H1 (cell line): ENCODE data around the gene TSFM. TPM values are rescaled to one million over a fixed set of nuclear protein-coding genes. Genes with fewer than 3 reads are reported as not detected.

Source experiments
- CHD7 ChIP-seq: fragments of 300-600 bp; sonication (generic); IDR thresholded peaks from 2 replicates; pipeline ENCODE4 v1.7.1; 2012; ENCODE audit warnings: low read length, moderate library complexity, mild to moderate bottlenecking, inconsistent platforms; ENCODE audit not compliant: insufficient replicate concordance
- CTCF ChIP-seq, 3 experiments: IDR thresholded peaks; 1 replicate in 2 of 3; 2 replicates in 1 of 3; pipeline versions ENCODE4 v1.5.1 to v1.6.1; 2011; ENCODE audit warnings: low read length in 3 of 3, mild to moderate bottlenecking in 3 of 3, inconsistent platforms in 2 of 3, low read depth in 1 of 3, moderate library complexity in 1 of 3; ENCODE audit not compliant: insufficient read depth in 1 of 3; ENCODE audit errors: control extremely low read depth in 1 of 3
- MAFK ChIP-seq: IDR thresholded peaks from 2 replicates; pipeline ENCODE4 v1.6.1; 2012; ENCODE audit warnings: low read depth, mild to moderate bottlenecking, improper control_type of control experiment, low read length
- RXRA ChIP-seq: IDR thresholded peaks from 2 replicates; pipeline ENCODE4 v1.6.1; 2011; ENCODE audit warnings: low read depth, mild to moderate bottlenecking, low read length, moderate library complexity; ENCODE audit not compliant: insufficient read depth
- SAP30 ChIP-seq: fragments of 300-600 bp; sonication (generic); IDR thresholded peaks from 2 replicates; pipeline ENCODE4 v1.7.1; 2012; ENCODE audit warnings: low read length, moderate library complexity, mild to moderate bottlenecking, inconsistent platforms; ENCODE audit not compliant: insufficient read depth, insufficient replicate concordance
- polyA plus RNA-seq, 7 experiments: library from polyadenylated mRNA; depleted of rRNA in 3 of 7; stranded (reverse) in 5 of 7; unstranded in 2 of 7; fragments of >200 nt in 5 of 7; fragments of 200-250 nt in 2 of 7; gene quantifications; 1 replicate in 5 of 7; 2 replicates in 1 of 7; 4 replicates in 1 of 7; pipeline versions ENCODE4 v1.2.1 to v1.2.3, GENCODE V29; 2011 to 2013; ENCODE audit warnings: missing spikeins in 2 of 7, mixed read lengths in 2 of 7
- total RNA-seq: library from RNA; stranded (reverse); fragmentation: NEBNext Ultra II Directional; extraction: Animal tissue kit (Norgen Biotek cat#: 25700); gene quantifications from 2 replicates; pipeline ENCODE4 v1.2.1, GENCODE V29; 2021

Gene TSFM
- total and polyA plus RNA-seq, 2 of the 8 experiments (the other 6 are each of a cell fraction or from before 2014, with no cell fraction given): 17.4 to 49.8 TPM

GRCh38 chr12:57767876-57768275 lies 14.7 kb upstream of the TSFM start (continued):
- TF ChIP-seq SAP30 (no peak), CHD7 (no peak), RXRA (no peak), MAFK (no peak), CTCF (IDR thresholded peaks at IDR 0.05; ENCODE audit: control extremely low read depth in 1 of 3, insufficient read depth in 1 of 3, low read depth in 1 of 3, low read length in 3 of 3) (no peak)
